Upper lobe of right lung (tissue), 1 donor: ENCODE measurements around the gene DAAM1. TPM values are rescaled to one million over a fixed set of nuclear protein-coding genes. Genes with fewer than 3 reads are reported as not detected.

Source experiments
- ATAC-seq: fragments of 200-7000 bp; cut with Tn5 transposase; one replicate; pipeline ENCODE4 v1.9.1; 2020; ENCODE audit warnings: mild to moderate bottlenecking, moderate library complexity
- DNase-seq: peaks from one replicate; pipeline ENCODE4 v3.0.0-alpha.2; 2020
- H3K27ac ChIP-seq: fragments of 200-600 bp; one replicate; pipeline ENCODE4 v1.8.0; 2022
- H3K27me3 ChIP-seq: fragments of 200-600 bp; one replicate; pipeline ENCODE4 v1.8.0; 2022; ENCODE audit warnings: mild to moderate bottlenecking
- H3K36me3 ChIP-seq: fragments of 200-600 bp; one replicate; pipeline ENCODE4 v1.8.0; 2022
- H3K4me1 ChIP-seq: fragments of 200-600 bp; one replicate; pipeline ENCODE4 v1.8.0; 2022
- H3K4me3 ChIP-seq: fragments of 200-600 bp; one replicate; pipeline ENCODE4 v1.8.0; 2022; ENCODE audit warnings: mild to moderate bottlenecking
- H3K9me3 ChIP-seq: fragments of 200-600 bp; one replicate; pipeline ENCODE4 v1.8.0; 2022
- CTCF ChIP-seq: fragments of 200-600 bp; IDR thresholded peaks from one replicate; pipeline ENCODE4 v1.8.0; 2022; ENCODE audit warnings: antibody characterized with exemption
- intact Hi-C: fragments of 100-400 bp; cut with DNase I; formaldehyde crosslinking; loops from one replicate; pipeline ENCODE4 v1.11.0; 2022
- total RNA-seq: library from RNA; stranded (reverse); fragmentation: NEBNext Ultra II Directional; extraction: Animal tissue kit (Norgen Biotek cat#: 25700); gene quantifications from one replicate; pipeline ENCODE4 v1.2.1, GENCODE V29; 2021
- donor health status: DM: no; HTN: yes; CAD: no; lungs with severe emphysema.

The DAAM1 gene
- total RNA-seq, 1 donor from 2014 or later = 51.2 TPM

- Histone ChIP-seq H3K27ac (peak overlapping the region; percentile 53), H3K4me3 (no peak overlapping the region), H3K27me3 (no peaks in the 10 kb centered on the region), H3K9me3 (no peaks in the 10 kb centered on the region), H3K4me1 (peaks cover 9% of the 10 kb centered on the region), H3K36me3 (no peaks in the 10 kb centered on the region)
- no peak for TF ChIP-seq CTCF
- intact Hi-C loops = no loop called here
- ATAC-seq = peak; percentile 31
- DNase-seq = no peak
These were observed 189.6 kb downstream of the DAAM1 start for GRCh38 chr14:59377991-59378601.

DNA sequence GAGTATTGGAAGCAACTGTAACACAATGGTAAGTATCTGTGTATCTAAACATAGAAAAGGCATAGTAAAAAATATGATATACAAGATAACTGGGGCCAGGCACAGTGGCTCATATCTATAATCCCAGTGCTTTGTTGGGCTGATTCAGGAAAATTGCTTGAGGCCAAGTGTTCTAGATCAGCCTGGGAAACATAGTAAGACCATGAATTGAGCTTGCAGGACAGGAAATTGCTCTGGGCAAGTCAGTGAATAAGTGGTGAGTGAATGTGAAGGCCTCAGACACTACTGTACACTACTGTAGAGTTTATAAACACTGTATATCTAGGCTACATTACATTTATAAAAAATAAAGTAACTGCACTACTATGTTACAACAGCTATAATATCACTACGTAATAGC, 201.5 kb downstream of the DAAM1 start:
- DNase-seq (no peak), ATAC-seq (no peak)
- TF ChIP-seq CTCF = no peak
- H3K4me1 ChIP-seq = no peaks in the 10 kb centered on the region
- no peak overlapping the region for H3K4me3 ChIP-seq
- no peak overlapping the region for H3K27ac ChIP-seq
- intact Hi-C loops = no loop called here
- H3K9me3 ChIP-seq = no peaks in the 10 kb centered on the region
- H3K36me3 ChIP-seq = no peaks in the 10 kb centered on the region
- no peaks in the 10 kb centered on the region for H3K27me3 ChIP-seq

GRCh38 chr14:59391388-59391787, 202.9 kb downstream of the DAAM1 start:
- TF ChIP-seq CTCF = no peak
- intact Hi-C loops = no loop called here
- Histone ChIP-seq H3K9me3 (no peaks in the 10 kb centered on the region), H3K4me3 (no peak overlapping the region), H3K27ac (no peak overlapping the region), H3K27me3 (no peaks in the 10 kb centered on the region), H3K4me1 (no peaks in the 10 kb centered on the region), H3K36me3 (no peaks in the 10 kb centered on the region)
- DNase-seq (no peak), ATAC-seq (no peak)

DNA sequence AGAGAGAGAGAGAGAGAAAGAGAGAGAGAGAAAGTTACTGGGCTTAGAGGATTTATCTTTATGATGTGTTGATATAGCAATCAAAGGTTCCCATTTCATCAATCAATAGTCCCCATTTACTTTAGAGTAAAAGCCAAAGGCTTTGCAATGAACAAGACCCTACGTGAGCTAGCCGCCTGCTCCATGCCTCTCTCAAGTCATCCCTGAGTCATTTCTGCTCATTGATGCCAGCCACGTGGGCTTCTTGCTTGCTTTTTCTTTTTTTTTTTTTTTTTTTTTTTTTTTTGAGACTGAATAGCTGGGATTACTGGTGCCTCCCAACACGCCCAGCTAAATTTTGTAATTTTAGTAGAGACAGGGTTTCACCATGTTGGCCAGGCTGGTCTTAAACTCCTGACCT, 205.8 kb downstream of the DAAM1 start:
- TF ChIP-seq CTCF = no peak
- no peak for DNase-seq
- intact Hi-C loops = no loop called here

DNA sequence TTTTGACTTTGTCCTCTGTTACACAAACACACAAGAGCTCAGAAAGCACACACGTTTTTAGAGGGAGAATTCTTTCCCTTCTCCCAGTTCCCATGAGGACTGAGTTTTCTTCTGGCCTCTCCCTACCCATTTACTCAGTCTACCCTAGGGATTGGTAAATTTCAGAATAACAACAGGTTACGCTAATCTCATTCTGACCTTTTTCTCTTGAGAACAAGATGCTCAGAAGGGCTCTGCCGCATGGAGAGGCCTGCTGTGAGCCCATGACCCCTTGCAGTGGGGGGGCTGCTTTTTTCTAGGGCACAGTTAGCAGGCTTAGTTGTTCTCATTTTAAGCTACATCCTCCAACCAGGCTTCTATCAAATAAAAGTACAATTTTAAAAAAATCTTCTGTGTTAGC, 207.2 kb downstream of the DAAM1 start:
- no peak for TF ChIP-seq CTCF
- Histone ChIP-seq H3K27ac (no peak overlapping the region), H3K36me3 (no peaks in the 10 kb centered on the region), H3K4me3 (no peak overlapping the region), H3K4me1 (no peaks in the 10 kb centered on the region), H3K9me3 (no peaks in the 10 kb centered on the region), H3K27me3 (no peaks in the 10 kb centered on the region)
- no peak for ATAC-seq
- intact Hi-C loops = no loop called here
- no peak for DNase-seq

More for the DNA sequence above, 205.8 kb downstream of the DAAM1 start:
- Histone ChIP-seq H3K36me3 (no peaks in the 10 kb centered on the region), H3K9me3 (no peaks in the 10 kb centered on the region), H3K27me3 (no peaks in the 10 kb centered on the region), H3K27ac (no peak overlapping the region), H3K4me1 (no peaks in the 10 kb centered on the region), H3K4me3 (no peak overlapping the region)
- no peak for ATAC-seq

DNA sequence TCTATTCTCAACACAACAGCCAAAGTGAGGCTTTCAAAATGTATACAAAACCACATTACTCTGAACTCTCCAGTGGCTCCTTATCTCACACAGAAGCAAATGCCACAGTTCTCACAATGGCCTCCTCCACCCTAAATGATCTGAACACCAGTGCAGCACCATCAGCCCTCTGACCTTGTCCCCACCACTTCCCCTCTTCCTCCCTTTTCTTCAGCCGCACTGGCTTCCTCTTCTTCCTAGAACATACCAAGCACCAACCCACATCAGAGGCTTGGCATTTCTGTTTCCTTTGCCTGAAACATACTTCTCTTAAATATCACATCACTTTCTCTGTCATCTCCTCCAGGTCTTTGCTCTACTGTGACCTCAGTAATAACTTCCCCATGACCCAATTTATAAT, 210.4 kb downstream of the DAAM1 start:
- peak; percentile 73 for ATAC-seq

More for the DNA sequence above, 210.4 kb downstream of the DAAM1 start:
- no peak for DNase-seq
- no peak for TF ChIP-seq CTCF
- Histone ChIP-seq H3K4me3 (no peak overlapping the region), H3K27ac (no peak overlapping the region), H3K9me3 (no peaks in the 10 kb centered on the region), H3K36me3 (no peaks in the 10 kb centered on the region), H3K4me1 (no peaks in the 10 kb centered on the region), H3K27me3 (no peaks in the 10 kb centered on the region)
- intact Hi-C loops = no loop called here
